ENCODE measurements around the gene IFNA21. TPM values are rescaled to one million over a fixed set of nuclear protein-coding genes. Genes with fewer than 3 reads are reported as not detected.
A peak's percentile ranks its signal among the peaks of the same experiment; 100 is the strongest.

Gene IFNA21
- total and polyA plus RNA-seq, 2 of the 4 experiments (the other 2 are of a cell fraction): not detected

GRCh38 chr9:21153336-21154017, 13.0 kb downstream of the IFNA21 start:
- Histone ChIP-seq H4K8ac (ENCODE audit: low read depth in 2 of 2, low read length in 2 of 2) (no peak overlapping the region), H3K9me3 (ENCODE audit: control insufficient read depth, insufficient read depth, low read length) (no peaks in the 10 kb centered on the region), H3K27ac (ENCODE audit: insufficient read depth, low read length) (no peak overlapping the region), H2BK20ac (ENCODE audit: low read depth, low read length) (no peak overlapping the region), H3K4me1 (ENCODE audit: control insufficient read depth, insufficient read depth, low read length) (no peaks in the 10 kb centered on the region), H3K4me2 (ENCODE audit: low read depth, low read length) (no peak overlapping the region), H3K36me3 (ENCODE audit: control insufficient read depth, insufficient read depth, low read length) (no peaks in the 10 kb centered on the region), H2AK5ac (ENCODE audit: low read depth, low read length) (no peak overlapping the region), H3K27me3 (ENCODE audit: control insufficient read depth, insufficient read depth, low read length) (no peaks in the 10 kb centered on the region), H4K20me1 (ENCODE audit: insufficient read depth, low read length) (no peaks in the 10 kb centered on the region), H2AK9ac (replicated peaks; ENCODE audit: low read depth, low read length, poor library complexity) (no peak overlapping the region), H4K5ac (ENCODE audit: low read depth, low read length) (no peak overlapping the region), H3K4me3 (ENCODE audit: insufficient read depth, low read depth, low read length) (no peak overlapping the region), H3K23ac (ENCODE audit: low read depth, low read length) (no peak overlapping the region), H3K4ac (ENCODE audit: low read depth, low read length) (no peak overlapping the region), H3K79me1 (ENCODE audit: low read depth in 1 of 2, low read length in 2 of 2) (no peaks in the 10 kb centered on the region), H3K9ac (ENCODE audit: low read depth, low read length) (no peak overlapping the region), H4K91ac (ENCODE audit: insufficient read depth, low read depth, low read length) (no peak overlapping the region), H2AFZ (replicated peaks; ENCODE audit: low read length, poor library complexity) (no peak overlapping the region), H3K56ac (ENCODE audit: extremely low read depth, insufficient read depth, low read length) (no peak overlapping the region), H2BK120ac (ENCODE audit: low read depth, low read length) (no peak overlapping the region), H2BK15ac (ENCODE audit: low read depth, low read length) (no peak overlapping the region), H2BK5ac (ENCODE audit: low read depth, low read length, poor library complexity, severe bottlenecking) (no peak overlapping the region), H3K14ac (replicated peaks; ENCODE audit: low read depth, low read length) (no peak overlapping the region), H3K9me1 (ENCODE audit: insufficient read depth, low read length) (no peaks in the 10 kb centered on the region), H3K18ac (ENCODE audit: low read depth, low read length) (no peak overlapping the region)
- POLR2A ChIA-PET (ENCODE audit: unreplicated experiment): no interaction called here
- intact Hi-C loops (cut with micrococcal nuclease) (no loop called here), in situ Hi-C loops (cut with MboI; ENCODE audit: low sequenced_read_pairs) (no loop called here), dilution Hi-C loops (cut with HindIII; ENCODE audit: low sequenced_read_pairs, unreplicated experiment) (no loop called here)
- DNase-seq: peak; percentile 1
- TF ChIP-seq RAD21 (IDR thresholded peaks at IDR 0.05; ENCODE audit: low read length): no peak
- TF ChIP-seq MXI1 (IDR thresholded peaks at IDR 0.05; ENCODE audit: borderline replicate concordance, low read depth, low read length): no peak
- no peak for TF ChIP-seq CEBPB (IDR thresholded peaks at IDR 0.05; ENCODE audit: low read depth, low read length)
- no peak for TF ChIP-seq ELK1 (IDR thresholded peaks at IDR 0.05; ENCODE audit: borderline replicate concordance, low read depth, low read length)
- TF ChIP-seq BHLHE40 (IDR thresholded peaks at IDR 0.05; ENCODE audit: low read depth, low read length): no peak
- TF ChIP-seq RFX5 (IDR thresholded peaks at IDR 0.05; ENCODE audit: low read depth, low read length): no peak
- TF ChIP-seq MAZ (IDR thresholded peaks at IDR 0.05; ENCODE audit: borderline replicate concordance, low read depth, low read length): no peak
- no peak for TF ChIP-seq CTCF (conservative IDR thresholded peaks at IDR 0.05; ENCODE audit: low read depth, low read length)
- TF ChIP-seq RCOR1 (IDR thresholded peaks at IDR 0.05; ENCODE audit: insufficient replicate concordance, low read length): no peak
- no peak for TF ChIP-seq POLR2A (IDR thresholded peaks at IDR 0.05; ENCODE audit: low read depth, low read length)
- no peak for TF ChIP-seq MAFK (IDR thresholded peaks at IDR 0.05; ENCODE audit: low read depth, low read length)
- TF ChIP-seq USF2 (IDR thresholded peaks at IDR 0.05; ENCODE audit: low read depth, low read length): no peak
- BruUV-seq (replicated peaks): no TSS peak
- no CpG with 5 or more reads among the region's 3 CpGs for WGBS, 2 experiments (ENCODE audit: extremely low coverage in 2 of 2, insufficient read length in 1 of 2)
- CTCF ChIA-PET: no interaction called here
- peak; percentile 32; the same call in 1 of the 2 replicates for ATAC-seq (ENCODE audit: low read depth)
